ENCODE results near the gene LPIN1.
"Not testable (repeated sequence)": the region's sequence is repeated elsewhere in the genome, so short reads cannot be mapped to it uniquely, and the experiment has no call there.

LPIN1 gene

GRCh38 chr2:11715987-11716652 is 30.3 kb upstream of the LPIN1 start:
- no peak for DNase-seq

GRCh38 chr2:11716689-11717321 is 29.6 kb upstream of the LPIN1 start:
- DNase-seq, result peak; percentile 29 to 39 (median 35)

- DNase-seq, result no peak
Measured at GRCh38 chr2:11717623-11718022, 28.8 kb upstream of the LPIN1 start.

- no peak for DNase-seq
Measured at GRCh38 chr2:11718606-11719005, 27.8 kb upstream of the LPIN1 start.

GRCh38 chr2:11719230-11719977 is 27.0 kb upstream of the LPIN1 start:
- DNase-seq, result no peak

GRCh38 chr2:11720752-11721151 is 25.7 kb upstream of the LPIN1 start:
- no peak for DNase-seq

- DNase-seq, result no peak
Measured at GRCh38 chr2:11722292-11723060, 24.0 kb upstream of the LPIN1 start.

- no peak for DNase-seq
Measured at GRCh38 chr2:11723061-11723371, 23.4 kb upstream of the LPIN1 start.

- DNase-seq, result no peak
Measured at GRCh38 chr2:11724151-11724550, 22.3 kb upstream of the LPIN1 start.

GRCh38 chr2:11726384-11726783 is 20.0 kb upstream of the LPIN1 start:
- DNase-seq, result no peak

- DNase-seq, result no peak
Measured at GRCh38 chr2:11729362-11730212, 16.8 kb upstream of the LPIN1 start.

GRCh38 chr2:11731214-11731984 is 15.0 kb upstream of the LPIN1 start:
- not testable (repeated sequence) for DNase-seq

GRCh38 chr2:11732587-11732986 is 13.8 kb upstream of the LPIN1 start:
- no peak for DNase-seq

GRCh38 chr2:11737852-11738251 is 8.6 kb upstream of the LPIN1 start:
- not testable (repeated sequence) for DNase-seq

GRCh38 chr2:11738589-11739436 is 7.6 kb upstream of the LPIN1 start:
- peak; percentile 71 to 82 (median 78) for DNase-seq

GRCh38 chr2:11740723-11741122 is 5.7 kb upstream of the LPIN1 start:
- DNase-seq, result no peak

GRCh38 chr2:11742317-11742701 is 4.1 kb upstream of the LPIN1 start:
- DNase-seq, result peak; percentile 26 to 48 (median 33)

- DNase-seq, result no peak
Measured at GRCh38 chr2:11742702-11743357, 3.6 kb upstream of the LPIN1 start.

- DNase-seq, result no peak
Measured at GRCh38 chr2:11743366-11743765, 3.1 kb upstream of the LPIN1 start.

Measured in suppressor macrophage treated with lipopolysaccharide for 1 hour (primary cell).